HEK293 (cell line): ENCODE results near the gene GYS2.

Source experiments
- ELK4 ChIP-seq: IDR thresholded peaks from 2 replicates; pipeline ENCODE4 v1.6.1; 2011; ENCODE audit warnings: mild to moderate bottlenecking, low read depth, low read length, borderline replicate concordance
- GLI4 ChIP-seq: fragments of 450-650 bp; formaldehyde crosslinking; IDR thresholded peaks from 2 replicates; pipeline ENCODE4 v1.5.1; 2016; ENCODE audit warnings: missing biosample characterization, missing genetic modification characterization
- SETDB1 ChIP-seq: IDR thresholded peaks from one replicate; pipeline ENCODE4 v1.6.1; 2017; ENCODE audit warnings: mild to moderate bottlenecking, low read length, moderate library complexity, mixed read lengths; ENCODE audit not compliant: insufficient read length
- ZBTB7A ChIP-seq: fragments of 450-650 bp; formaldehyde crosslinking; IDR thresholded peaks from 2 replicates; pipeline ENCODE4 v1.5.1; 2016; ENCODE audit warnings: low read depth, missing biosample characterization, missing genetic modification characterization
- ZNF266 ChIP-seq: fragments of 450-650 bp; formaldehyde crosslinking; IDR thresholded peaks from 2 replicates; pipeline ENCODE4 v1.5.1; 2016; ENCODE audit warnings: missing biosample characterization, missing genetic modification characterization, low read depth
- ZNF311 ChIP-seq: fragments of 450-650 bp; formaldehyde crosslinking; IDR thresholded peaks from 2 replicates; pipeline ENCODE4 v1.5.1; 2017; ENCODE audit warnings: missing biosample characterization, missing genetic modification characterization, borderline replicate concordance
- ZNF324 ChIP-seq: fragments of 450-650 bp; formaldehyde crosslinking; IDR thresholded peaks from 2 replicates; pipeline ENCODE4 v1.5.1; 2016; ENCODE audit warnings: missing biosample characterization, missing genetic modification characterization
- ZNF670 ChIP-seq: fragments of 450-650 bp; formaldehyde crosslinking; IDR thresholded peaks from 2 replicates; pipeline ENCODE4 v1.5.1; 2016; ENCODE audit warnings: missing biosample characterization, missing genetic modification characterization, low read depth
- ZNF747 ChIP-seq: fragments of 450-650 bp; formaldehyde crosslinking; IDR thresholded peaks from 2 replicates; pipeline ENCODE4 v1.5.1; 2016; ENCODE audit warnings: missing biosample characterization, missing genetic modification characterization
- TF ChIP-seq, protein P1 (sequence below): fragments of 450-650 bp; formaldehyde crosslinking; IDR thresholded peaks from 2 replicates; pipeline ENCODE4 v1.5.1; 2016; ENCODE audit warnings: missing biosample characterization, missing genetic modification characterization
- TF ChIP-seq, protein P2 (sequence below): fragments of 450-650 bp; formaldehyde crosslinking; IDR thresholded peaks from 2 replicates; pipeline ENCODE4 v1.5.1; 2016; ENCODE audit warnings: missing biosample characterization, missing genetic modification characterization
- TF ChIP-seq, protein P3 (sequence below): fragments of 450-650 bp; formaldehyde crosslinking; IDR thresholded peaks from 2 replicates; pipeline ENCODE4 v1.5.1; 2017; ENCODE audit warnings: missing biosample characterization, missing genetic modification characterization
- TF ChIP-seq, protein P4 (sequence below): fragments of 450-650 bp; formaldehyde crosslinking; IDR thresholded peaks from 2 replicates; pipeline ENCODE4 v1.5.1; 2016; ENCODE audit warnings: missing biosample characterization, missing genetic modification characterization

DNA sequence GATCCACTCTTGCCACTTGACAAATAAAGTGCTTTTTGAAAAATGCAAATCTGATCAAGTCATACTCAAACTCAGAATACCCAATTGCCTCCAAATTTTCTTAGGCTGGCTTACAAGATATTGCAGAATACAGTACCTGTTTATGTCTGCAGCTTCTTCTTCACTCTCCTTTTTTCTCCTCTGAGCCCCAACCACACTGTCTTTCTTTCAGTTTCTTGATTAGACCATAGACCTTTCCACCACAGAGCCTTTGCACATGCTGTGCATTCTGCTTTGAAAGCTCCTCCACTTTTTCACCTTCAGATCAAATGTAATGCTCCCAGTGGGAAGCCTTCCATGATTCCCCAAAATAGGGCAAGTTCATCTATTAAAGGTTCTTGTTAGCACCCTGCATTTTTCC, 13.9 kb upstream of the GYS2 start:
- TF ChIP-seq, protein P1, sequence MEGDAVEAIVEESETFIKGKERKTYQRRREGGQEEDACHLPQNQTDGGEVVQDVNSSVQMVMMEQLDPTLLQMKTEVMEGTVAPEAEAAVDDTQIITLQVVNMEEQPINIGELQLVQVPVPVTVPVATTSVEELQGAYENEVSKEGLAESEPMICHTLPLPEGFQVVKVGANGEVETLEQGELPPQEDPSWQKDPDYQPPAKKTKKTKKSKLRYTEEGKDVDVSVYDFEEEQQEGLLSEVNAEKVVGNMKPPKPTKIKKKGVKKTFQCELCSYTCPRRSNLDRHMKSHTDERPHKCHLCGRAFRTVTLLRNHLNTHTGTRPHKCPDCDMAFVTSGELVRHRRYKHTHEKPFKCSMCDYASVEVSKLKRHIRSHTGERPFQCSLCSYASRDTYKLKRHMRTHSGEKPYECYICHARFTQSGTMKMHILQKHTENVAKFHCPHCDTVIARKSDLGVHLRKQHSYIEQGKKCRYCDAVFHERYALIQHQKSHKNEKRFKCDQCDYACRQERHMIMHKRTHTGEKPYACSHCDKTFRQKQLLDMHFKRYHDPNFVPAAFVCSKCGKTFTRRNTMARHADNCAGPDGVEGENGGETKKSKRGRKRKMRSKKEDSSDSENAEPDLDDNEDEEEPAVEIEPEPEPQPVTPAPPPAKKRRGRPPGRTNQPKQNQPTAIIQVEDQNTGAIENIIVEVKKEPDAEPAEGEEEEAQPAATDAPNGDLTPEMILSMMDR (tag by site-specific recombination) = no peak
- TF ChIP-seq, protein P2, sequence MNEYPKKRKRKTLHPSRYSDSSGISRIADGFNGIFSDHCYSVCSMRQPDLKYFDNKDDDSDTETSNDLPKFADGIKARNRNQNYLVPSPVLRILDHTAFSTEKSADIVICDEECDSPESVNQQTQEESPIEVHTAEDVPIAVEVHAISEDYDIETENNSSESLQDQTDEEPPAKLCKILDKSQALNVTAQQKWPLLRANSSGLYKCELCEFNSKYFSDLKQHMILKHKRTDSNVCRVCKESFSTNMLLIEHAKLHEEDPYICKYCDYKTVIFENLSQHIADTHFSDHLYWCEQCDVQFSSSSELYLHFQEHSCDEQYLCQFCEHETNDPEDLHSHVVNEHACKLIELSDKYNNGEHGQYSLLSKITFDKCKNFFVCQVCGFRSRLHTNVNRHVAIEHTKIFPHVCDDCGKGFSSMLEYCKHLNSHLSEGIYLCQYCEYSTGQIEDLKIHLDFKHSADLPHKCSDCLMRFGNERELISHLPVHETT (tag by site-specific recombination) = no peak
- TF ChIP-seq SETDB1 = no peak
- TF ChIP-seq ZNF266 (tag by site-specific recombination) = no peak
- TF ChIP-seq ELK4 = no peak
- no peak for TF ChIP-seq ZNF670 (tag by site-specific recombination)
- no peak for TF ChIP-seq ZBTB7A (tag by site-specific recombination)
- TF ChIP-seq GLI4 (tag by site-specific recombination) = no peak
- no peak for TF ChIP-seq ZNF311
- TF ChIP-seq, protein P3, sequence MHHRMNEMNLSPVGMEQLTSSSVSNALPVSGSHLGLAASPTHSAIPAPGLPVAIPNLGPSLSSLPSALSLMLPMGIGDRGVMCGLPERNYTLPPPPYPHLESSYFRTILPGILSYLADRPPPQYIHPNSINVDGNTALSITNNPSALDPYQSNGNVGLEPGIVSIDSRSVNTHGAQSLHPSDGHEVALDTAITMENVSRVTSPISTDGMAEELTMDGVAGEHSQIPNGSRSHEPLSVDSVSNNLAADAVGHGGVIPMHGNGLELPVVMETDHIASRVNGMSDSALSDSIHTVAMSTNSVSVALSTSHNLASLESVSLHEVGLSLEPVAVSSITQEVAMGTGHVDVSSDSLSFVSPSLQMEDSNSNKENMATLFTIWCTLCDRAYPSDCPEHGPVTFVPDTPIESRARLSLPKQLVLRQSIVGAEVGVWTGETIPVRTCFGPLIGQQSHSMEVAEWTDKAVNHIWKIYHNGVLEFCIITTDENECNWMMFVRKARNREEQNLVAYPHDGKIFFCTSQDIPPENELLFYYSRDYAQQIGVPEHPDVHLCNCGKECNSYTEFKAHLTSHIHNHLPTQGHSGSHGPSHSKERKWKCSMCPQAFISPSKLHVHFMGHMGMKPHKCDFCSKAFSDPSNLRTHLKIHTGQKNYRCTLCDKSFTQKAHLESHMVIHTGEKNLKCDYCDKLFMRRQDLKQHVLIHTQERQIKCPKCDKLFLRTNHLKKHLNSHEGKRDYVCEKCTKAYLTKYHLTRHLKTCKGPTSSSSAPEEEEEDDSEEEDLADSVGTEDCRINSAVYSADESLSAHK (tag by site-specific recombination) = no peak
- TF ChIP-seq, protein P4, sequence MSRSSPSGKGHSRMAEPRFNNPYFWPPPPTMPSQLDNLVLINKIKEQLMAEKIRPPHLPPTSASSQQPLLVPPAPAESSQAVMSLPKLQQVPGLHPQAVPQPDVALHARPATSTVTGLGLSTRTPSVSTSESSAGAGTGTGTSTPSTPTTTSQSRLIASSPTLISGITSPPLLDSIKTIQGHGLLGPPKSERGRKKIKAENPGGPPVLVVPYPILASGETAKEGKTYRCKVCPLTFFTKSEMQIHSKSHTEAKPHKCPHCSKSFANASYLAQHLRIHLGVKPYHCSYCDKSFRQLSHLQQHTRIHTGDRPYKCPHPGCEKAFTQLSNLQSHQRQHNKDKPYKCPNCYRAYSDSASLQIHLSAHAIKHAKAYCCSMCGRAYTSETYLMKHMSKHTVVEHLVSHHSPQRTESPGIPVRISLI = no peak
- no peak for TF ChIP-seq ZNF324 (tag by site-specific recombination)
- no peak for TF ChIP-seq ZNF747
